H1 (cell line): ENCODE results near the gene RAB1A. TPM values are rescaled to one million over a fixed set of nuclear protein-coding genes. Genes with fewer than 3 reads are reported as not detected.

ENCODE experiments used
- CTCF ChIA-PET: fragments of 300-600 bp; sonication (Branson Sonifier 250); formaldehyde crosslinking; loops from one replicate; lab custom pipeline; 2021; ENCODE audit not compliant: partially characterized antibody; lab: Charles Lee
- POLR2A ChIA-PET: fragments of 300-600 bp; sonication (Branson Sonifier 250); formaldehyde crosslinking; loops from one replicate; lab custom pipeline; 2021; ENCODE audit warnings: inconsistent platforms; ENCODE audit not compliant: partially characterized antibody; lab: Charles Lee
- DNase-seq, 2 experiments: peaks; one replicate each; pipeline versions ENCODE4 v3.0.0 to v3.0.0-alpha.2; 2010 to 2022; ENCODE audit warnings: low spot score in 2 of 2, low read depth in 1 of 2, mixed read lengths in 1 of 2
- FAIRE-seq: peaks from 2 replicates; lab custom pipeline; 2011; peaks lifted over from hg19 to GRCh38; lab: Jason Lieb, UNC
- H2AFZ ChIP-seq: 2 replicates; pipeline ENCODE4 v1.8.1; 2012; ENCODE audit warnings: low read length, inconsistent platforms
- H2AK5ac ChIP-seq: 2 replicates; pipeline ENCODE4 v1.6.1; 2013; ENCODE audit warnings: low read depth, low read length
- H2BK120ac ChIP-seq: replicated peaks from 2 replicates; pipeline ENCODE3; 2013; ENCODE audit warnings: low read depth, low read length, inconsistent platforms
- H2BK12ac ChIP-seq: 2 replicates; pipeline ENCODE4 v1.6.1; 2013; ENCODE audit warnings: low read depth, low read length
- H2BK15ac ChIP-seq: 2 replicates; pipeline ENCODE4 v1.6.1; 2013; ENCODE audit warnings: low read length
- H2BK20ac ChIP-seq: 2 replicates; pipeline ENCODE4 v1.6.1; 2013; ENCODE audit warnings: low read length
- H2BK5ac ChIP-seq: 2 replicates; pipeline ENCODE4 v1.6.1; 2013; ENCODE audit warnings: low read depth, low read length
- H3K14ac ChIP-seq: 2 replicates; pipeline ENCODE4 v1.6.1; 2013; ENCODE audit warnings: inconsistent platforms; ENCODE audit not compliant: insufficient read length
- H3K18ac ChIP-seq: 2 replicates; pipeline ENCODE4 v1.6.1; 2013; ENCODE audit warnings: low read length; ENCODE audit errors: extremely low read depth
- H3K23ac ChIP-seq: 2 replicates; pipeline ENCODE4 v1.6.1; 2013; ENCODE audit warnings: inconsistent platforms; ENCODE audit not compliant: insufficient read length
- H3K23me2 ChIP-seq: 2 replicates; pipeline ENCODE4 v1.6.1; 2013; ENCODE audit warnings: low read depth, low read length
- H3K27ac ChIP-seq: 2 replicates; pipeline ENCODE4 v1.6.1; 2011; ENCODE audit warnings: low read depth, low read length, inconsistent platforms
- H3K27me3 ChIP-seq, 4 experiments: replicated peaks in 1 of 4; 1 replicate in 1 of 4; 2 replicates in 3 of 4; pipeline versions ENCODE4 v1.6.1 to v1.8.1; 2011 to 2013; ENCODE audit warnings: low read length in 3 of 4, mild to moderate bottlenecking in 3 of 4, inconsistent platforms in 2 of 4, mixed read lengths in 2 of 4, moderate library complexity in 1 of 4; ENCODE audit not compliant: control insufficient read depth in 3 of 4, insufficient read depth in 3 of 4; ENCODE audit errors: extremely low read depth in 1 of 4
- H3K36me3 ChIP-seq, 4 experiments: 2 replicates each; pipeline versions ENCODE4 v1.6.1 to v1.8.1; 2011 to 2013; ENCODE audit warnings: mild to moderate bottlenecking in 4 of 4, low read length in 3 of 4, moderate library complexity in 2 of 4, control low read depth in 1 of 4, inconsistent platforms in 1 of 4; ENCODE audit not compliant: insufficient read depth in 4 of 4, control insufficient read depth in 2 of 4
- H3K4ac ChIP-seq: replicated peaks from 2 replicates; pipeline ENCODE3; 2013; ENCODE audit warnings: low read length, low read depth, mixed read lengths, inconsistent platforms; ENCODE audit not compliant: insufficient read length
- H3K4me1 ChIP-seq, 4 experiments: replicated peaks in 1 of 4; 1 replicate in 1 of 4; 2 replicates in 3 of 4; pipeline versions ENCODE4 v1.6.1 to v1.8.1; 2011 to 2013; ENCODE audit warnings: low read length in 3 of 4, inconsistent platforms in 2 of 4, mixed read lengths in 1 of 4; ENCODE audit not compliant: insufficient read depth in 4 of 4, control insufficient read depth in 3 of 4
- H3K4me2 ChIP-seq, 2 experiments: 2 replicates each; pipeline versions ENCODE4 v1.6.1 to v1.8.1; 2011 to 2013; ENCODE audit warnings: low read depth in 2 of 2, low read length in 2 of 2, control low read depth in 1 of 2, inconsistent platforms in 1 of 2, mild to moderate bottlenecking in 1 of 2; ENCODE audit not compliant: insufficient read depth in 1 of 2
- H3K4me3 ChIP-seq, 4 experiments: fragments of 200-600, 300-600 bp in 1 of 4; sonication (generic), shearing (Covaris generic), sonication (Bioruptor Twin) in 1 of 4; 2 replicates each; pipeline versions ENCODE4 v1.5.1 to v1.8.1; 2011 to 2016; ENCODE audit warnings: low read length in 4 of 4, low read depth in 3 of 4, control low read depth in 2 of 4, inconsistent platforms in 2 of 4, mild to moderate bottlenecking in 2 of 4, mixed read lengths in 1 of 4, moderate library complexity in 1 of 4; ENCODE audit not compliant: insufficient read depth in 2 of 4; ENCODE audit errors: extremely low read depth in 1 of 4
- H3K56ac ChIP-seq: replicated peaks from 2 replicates; pipeline ENCODE3; 2013; ENCODE audit warnings: low read depth, mild to moderate bottlenecking, mixed read lengths, low read length, inconsistent platforms; ENCODE audit not compliant: insufficient read length
- H3K79me1 ChIP-seq: 2 replicates; pipeline ENCODE4 v1.6.1; 2013; ENCODE audit warnings: low read depth, low read length, control low read depth
- H3K79me2 ChIP-seq, 2 experiments: 2 replicates each; pipeline versions ENCODE4 v1.6.1 to v1.8.1; 2012 to 2013; ENCODE audit warnings: low read length in 2 of 2, mild to moderate bottlenecking in 2 of 2, inconsistent platforms in 1 of 2; ENCODE audit not compliant: insufficient read depth in 2 of 2, control insufficient read depth in 1 of 2
- H3K9ac ChIP-seq, 4 experiments: replicated peaks in 1 of 4; 1 replicate in 1 of 4; 2 replicates in 3 of 4; pipeline versions ENCODE4 v1.6.1 to v1.8.1; 2011 to 2013; ENCODE audit warnings: low read depth in 3 of 4, low read length in 3 of 4, control low read depth in 2 of 4, mild to moderate bottlenecking in 2 of 4, moderate library complexity in 2 of 4, inconsistent platforms in 1 of 4; ENCODE audit errors: extremely low read depth in 1 of 4
- H3K9me3 ChIP-seq, 2 experiments: 2 replicates each; pipeline versions ENCODE4 v1.6.1 to v1.8.1; 2012 to 2013; ENCODE audit warnings: mild to moderate bottlenecking in 2 of 2, moderate library complexity in 2 of 2, control low read depth in 1 of 2, inconsistent platforms in 1 of 2, low read depth in 1 of 2, low read length in 1 of 2, mixed read lengths in 1 of 2; ENCODE audit not compliant: insufficient read depth in 2 of 2
- H4K20me1 ChIP-seq, 2 experiments: replicated peaks in 1 of 2; 2 replicates each; pipeline versions ENCODE3 to v1.8.1; 2011 to 2013; ENCODE audit warnings: inconsistent platforms in 2 of 2, low read length in 2 of 2, mild to moderate bottlenecking in 1 of 2; ENCODE audit not compliant: insufficient read depth in 2 of 2, control insufficient read depth in 1 of 2
- H4K5ac ChIP-seq: 2 replicates; pipeline ENCODE4 v1.6.1; 2013; ENCODE audit warnings: low read length, low read depth, mixed read lengths, inconsistent platforms; ENCODE audit not compliant: insufficient read length
- H4K8ac ChIP-seq: 2 replicates; pipeline ENCODE4 v1.8.0; 2013; ENCODE audit warnings: mild to moderate bottlenecking, moderate library complexity, low read length, inconsistent platforms; ENCODE audit not compliant: insufficient read depth; ENCODE audit errors: extremely low read depth
- H4K91ac ChIP-seq: replicated peaks from 2 replicates; pipeline ENCODE3; 2013; ENCODE audit warnings: low read length, mixed read lengths, inconsistent platforms; ENCODE audit not compliant: insufficient read length
- CBX5 ChIP-seq: fragments of 300-800, 300-1000 bp; sonication (generic); IDR thresholded peaks from 2 replicates; pipeline ENCODE4 v1.7.1; 2016; ENCODE audit warnings: antibody characterized with exemption, low read length, low read depth
- CEBPB ChIP-seq: IDR thresholded peaks from 2 replicates; pipeline ENCODE4 v1.6.1; 2012; ENCODE audit warnings: low read depth, low read length
- CHD1 ChIP-seq: IDR thresholded peaks from 2 replicates; pipeline ENCODE4 v1.6.1; 2012; ENCODE audit warnings: low read depth, low read length, improper control_type of control experiment
- E2F6 ChIP-seq: IDR thresholded peaks from 2 replicates; pipeline ENCODE4 v1.6.1; 2012; ENCODE audit warnings: inconsistent platforms
- EZH2 ChIP-seq: fragments of 200-600 bp; sonication (generic); IDR thresholded peaks from 2 replicates; pipeline ENCODE4 v1.7.1; 2012; ENCODE audit warnings: low read depth, mild to moderate bottlenecking, moderate library complexity, low read length, inconsistent platforms; ENCODE audit not compliant: severe bottlenecking
- FOSL1 ChIP-seq: IDR thresholded peaks from 2 replicates; pipeline ENCODE4 v1.6.1; 2011; ENCODE audit warnings: mild to moderate bottlenecking, low read depth, low read length, moderate library complexity; ENCODE audit not compliant: insufficient read depth
- JUND ChIP-seq: IDR thresholded peaks from 2 replicates; pipeline ENCODE4 v1.6.1; 2011; ENCODE audit warnings: mild to moderate bottlenecking, improper control_type of control experiment, low read length
- MAFK ChIP-seq: IDR thresholded peaks from 2 replicates; pipeline ENCODE4 v1.6.1; 2012; ENCODE audit warnings: low read depth, mild to moderate bottlenecking, improper control_type of control experiment, low read length
- MAX ChIP-seq: IDR thresholded peaks from 2 replicates; pipeline ENCODE4 v1.6.1; 2012; ENCODE audit warnings: inconsistent platforms
- PHF8 ChIP-seq: fragments of 200-600 bp; sonication (generic); conservative IDR thresholded peaks from 2 replicates; pipeline ENCODE4 v1.7.1; 2012; ENCODE audit warnings: low read depth, mild to moderate bottlenecking, inconsistent platforms, low read length, moderate library complexity
- POU5F1 ChIP-seq: IDR thresholded peaks from 2 replicates; pipeline ENCODE4 v1.6.1; 2011; ENCODE audit warnings: low read depth, mild to moderate bottlenecking, low read length, moderate library complexity
- RXRA ChIP-seq: IDR thresholded peaks from 2 replicates; pipeline ENCODE4 v1.6.1; 2011; ENCODE audit warnings: low read depth, mild to moderate bottlenecking, low read length, moderate library complexity; ENCODE audit not compliant: insufficient read depth
- SIX5 ChIP-seq: IDR thresholded peaks from 2 replicates; pipeline ENCODE4 v1.6.1; 2011; ENCODE audit warnings: mild to moderate bottlenecking, low read depth, low read length
- TEAD4 ChIP-seq: IDR thresholded peaks from 2 replicates; pipeline ENCODE4 v1.6.1; 2012; ENCODE audit warnings: low read depth, low read length, inconsistent platforms, mixed read lengths
- whole genome bisulfite sequencing, 2 experiments: shearing (Covaris generic) in 1 of 2; methylation state at CpG; one replicate each; pipeline versions ENCODE4 v1.1.6 to v1.1.7; 2013 to 2015; ENCODE audit warnings: low lambda C conversion rate in 2 of 2, mixed read lengths in 2 of 2, inconsistent platforms in 1 of 2, low coverage in 1 of 2, missing lambda C conversion rate in 1 of 2; ENCODE audit not compliant: insufficient replicate concordance in 2 of 2, insufficient coverage in 1 of 2, insufficient read length in 1 of 2; ENCODE audit errors: extremely low coverage in 1 of 2, missing lambda C conversion rate in 1 of 2; 5-methylcytosine and 5-hydroxymethylcytosine counted together
- polyA plus RNA-seq, 7 experiments: library from polyadenylated mRNA; depleted of rRNA in 3 of 7; stranded (reverse) in 5 of 7; unstranded in 2 of 7; fragments of >200 nt in 5 of 7; fragments of 200-250 nt in 2 of 7; gene quantifications; 1 replicate in 5 of 7; 2 replicates in 1 of 7; 4 replicates in 1 of 7; pipeline versions ENCODE4 v1.2.1 to v1.2.3, GENCODE V29; 2011 to 2013; ENCODE audit warnings: missing spikeins in 2 of 7, mixed read lengths in 2 of 7
- total RNA-seq: library from RNA; stranded (reverse); fragmentation: NEBNext Ultra II Directional; extraction: Animal tissue kit (Norgen Biotek cat#: 25700); gene quantifications from 2 replicates; pipeline ENCODE4 v1.2.1, GENCODE V29; 2021

The RAB1A gene
- total and polyA plus RNA-seq, 2 of the 8 experiments (the other 6 are each of a cell fraction or from before 2014, with no cell fraction given) = 77.9 to 120 TPM

- FAIRE-seq (no peak), DNase-seq (no peak)
- Histone ChIP-seq H3K4me2 (no peak overlapping the region), H3K9ac (no peak overlapping the region), H3K79me2 (no peaks in the 10 kb centered on the region), H2BK15ac (0 out of 2 replicates have a peak overlapping the region, but pooled peaks have one; percentile 61), H3K9me3 (no peaks in the 10 kb centered on the region), H2BK5ac (no peak overlapping the region), H4K8ac (no peak overlapping the region), H2BK12ac (no peak overlapping the region), H3K14ac (no peak overlapping the region), H2BK120ac (no peak overlapping the region), H3K4ac (no peak overlapping the region), H3K23me2 (no peaks in the 10 kb centered on the region), H3K23ac (no peak overlapping the region), H4K20me1 (no peaks in the 10 kb centered on the region), H4K91ac (no peak overlapping the region), H3K4me1 (no peaks in the 10 kb centered on the region), H3K18ac (no peak overlapping the region), H3K79me1 (no peaks in the 10 kb centered on the region), H3K56ac (no peak overlapping the region), H3K27me3 (no peaks in the 10 kb centered on the region), H3K36me3 (no peaks in the 10 kb centered on the region), H3K4me3 (no peak overlapping the region), H2AK5ac (no peak overlapping the region), H2AFZ (0 out of 2 replicates have a peak overlapping the region, but pooled peaks have one; percentile 10), H3K27ac (no peak overlapping the region), H2BK20ac (no peak overlapping the region), H4K5ac (no peak overlapping the region)
- CTCF ChIA-PET = interaction anchor here (1.5 to 5.8 kb wide), 2 partner anchors 10 to 95 kb away, joined by 4 to 23 read pairs; no protein-coding TSS in a partner anchor
- POLR2A ChIA-PET = no interaction called here
- WGBS, 2 experiments = 95% methylated on average over 2 of the region's 2 CpGs; no CpG with 5 or more reads in 1 of the 2 experiments
- TF ChIP-seq PHF8 = no peak
- no peak for TF ChIP-seq CHD1
- TF ChIP-seq SIX5 = no peak
- no peak for TF ChIP-seq CEBPB
- TF ChIP-seq JUND = no peak
- no peak for TF ChIP-seq CBX5
- TF ChIP-seq POU5F1 = no peak
- TF ChIP-seq EZH2 = no peak
- no peak for TF ChIP-seq MAX
- TF ChIP-seq MAFK = no peak
- no peak for TF ChIP-seq E2F6
- no peak for TF ChIP-seq RXRA
- TF ChIP-seq TEAD4 = no peak
- TF ChIP-seq FOSL1 = no peak
Measured at GRCh38 chr2:65159906-65160305, 30.0 kb upstream of the RAB1A start.
